ENCODE data around the gene TRAF4. TPM values are rescaled to one million over a fixed set of nuclear protein-coding genes. Genes with fewer than 3 reads are reported as not detected.
"Not testable (repeated sequence)": the region's sequence is repeated elsewhere in the genome, so short reads cannot be mapped to it uniquely, and the experiment has no call there.

The TRAF4 gene
- total RNA-seq, 4 donors from 2014 or later = 8.4 to 66.7 (median 30.7) TPM

DNA sequence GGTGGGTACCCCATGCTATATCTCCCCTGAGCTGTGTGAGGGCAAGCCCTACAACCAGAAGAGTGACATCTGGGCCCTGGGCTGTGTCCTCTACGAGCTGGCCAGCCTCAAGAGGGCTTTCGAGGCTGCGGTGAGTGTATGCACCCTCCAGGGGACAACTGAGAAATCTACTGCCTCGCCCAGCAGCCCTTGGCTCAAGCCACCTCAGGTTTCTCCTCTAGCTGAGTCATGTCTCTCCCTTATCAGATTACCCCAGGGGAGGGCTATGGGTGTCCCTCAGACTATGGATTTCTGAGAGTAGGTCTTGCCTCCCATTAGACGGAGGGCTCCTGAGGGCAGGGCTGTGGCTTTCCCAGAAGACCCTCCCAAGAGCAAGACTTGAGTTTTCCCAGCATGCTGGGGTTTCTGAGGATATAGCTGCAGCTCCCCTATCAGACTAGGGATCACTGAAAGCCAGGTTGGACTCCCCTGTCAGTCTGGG is 8.5 kb upstream of the TRAF4 start:
- TF ChIP-seq, protein P1, sequence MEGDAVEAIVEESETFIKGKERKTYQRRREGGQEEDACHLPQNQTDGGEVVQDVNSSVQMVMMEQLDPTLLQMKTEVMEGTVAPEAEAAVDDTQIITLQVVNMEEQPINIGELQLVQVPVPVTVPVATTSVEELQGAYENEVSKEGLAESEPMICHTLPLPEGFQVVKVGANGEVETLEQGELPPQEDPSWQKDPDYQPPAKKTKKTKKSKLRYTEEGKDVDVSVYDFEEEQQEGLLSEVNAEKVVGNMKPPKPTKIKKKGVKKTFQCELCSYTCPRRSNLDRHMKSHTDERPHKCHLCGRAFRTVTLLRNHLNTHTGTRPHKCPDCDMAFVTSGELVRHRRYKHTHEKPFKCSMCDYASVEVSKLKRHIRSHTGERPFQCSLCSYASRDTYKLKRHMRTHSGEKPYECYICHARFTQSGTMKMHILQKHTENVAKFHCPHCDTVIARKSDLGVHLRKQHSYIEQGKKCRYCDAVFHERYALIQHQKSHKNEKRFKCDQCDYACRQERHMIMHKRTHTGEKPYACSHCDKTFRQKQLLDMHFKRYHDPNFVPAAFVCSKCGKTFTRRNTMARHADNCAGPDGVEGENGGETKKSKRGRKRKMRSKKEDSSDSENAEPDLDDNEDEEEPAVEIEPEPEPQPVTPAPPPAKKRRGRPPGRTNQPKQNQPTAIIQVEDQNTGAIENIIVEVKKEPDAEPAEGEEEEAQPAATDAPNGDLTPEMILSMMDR (IDR thresholded peaks at IDR 0.05) = no peak
- DNase-seq (ENCODE audit: low spot score) = no peak
- no peak for ATAC-seq (ENCODE audit: low FRiP score)

DNA sequence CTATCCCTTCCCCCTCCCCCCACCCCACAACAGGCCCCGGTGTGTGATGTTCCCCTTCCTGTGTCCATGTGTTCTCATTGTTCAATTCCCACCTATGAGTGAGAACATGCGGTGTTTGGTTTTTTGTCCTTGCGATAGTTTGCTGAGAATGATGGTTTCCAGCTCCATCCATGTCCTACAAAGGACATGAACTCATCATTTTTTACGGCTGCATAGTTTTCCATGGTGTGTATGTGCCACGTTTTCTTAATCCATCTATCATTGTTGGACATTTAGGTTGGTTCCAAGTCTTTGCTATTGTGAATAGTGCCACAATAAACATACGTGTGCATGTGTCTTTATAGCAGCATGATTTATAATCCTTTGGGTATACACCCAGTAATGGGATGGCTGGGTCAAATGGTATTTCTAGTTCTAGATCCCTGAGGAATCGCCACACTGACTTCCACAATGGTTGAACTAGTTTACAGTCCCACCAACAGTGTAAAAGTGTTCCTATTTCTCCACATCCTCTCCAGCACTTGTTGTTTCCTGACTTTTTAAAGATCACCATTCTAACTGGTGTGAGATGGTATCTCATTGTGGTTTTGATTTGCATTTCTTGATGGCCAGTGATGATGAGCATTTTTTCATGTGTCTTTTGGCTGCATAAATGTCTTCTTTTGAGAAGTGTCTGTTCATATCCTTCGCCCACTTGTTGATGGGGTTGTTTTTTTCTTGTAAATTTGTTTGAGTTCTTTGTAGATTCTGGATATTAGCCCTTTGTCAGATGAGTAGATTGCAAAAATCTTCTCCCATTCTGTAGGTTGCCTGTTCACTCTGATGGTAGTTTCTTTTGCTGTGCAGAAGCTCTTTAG is 7.7 kb upstream of the TRAF4 start:
- not testable (repeated sequence) for DNase-seq (ENCODE audit: low spot score); ATAC-seq (ENCODE audit: low FRiP score)

DNA sequence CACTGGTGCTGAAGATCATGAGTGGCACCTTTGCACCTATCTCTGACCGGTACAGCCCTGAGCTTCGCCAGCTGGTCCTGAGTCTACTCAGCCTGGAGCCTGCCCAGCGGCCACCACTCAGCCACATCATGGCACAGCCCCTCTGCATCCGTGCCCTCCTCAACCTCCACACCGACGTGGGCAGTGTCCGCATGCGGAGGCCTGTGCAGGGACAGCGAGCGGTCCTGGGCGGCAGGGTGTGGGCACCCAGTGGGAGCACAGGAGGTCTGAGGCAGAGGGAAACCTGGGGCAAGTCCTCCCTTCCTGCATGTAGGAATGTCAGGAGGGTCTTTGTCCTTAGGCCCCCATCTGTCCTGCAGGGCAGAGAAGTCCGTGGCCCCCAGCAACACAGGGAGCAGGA is 6.5 kb upstream of the TRAF4 start:
- TF ChIP-seq, protein P1 (IDR thresholded peaks at IDR 0.05) = no peak
- ATAC-seq (ENCODE audit: low FRiP score) = no peak

GRCh38 chr17:28737770-28738679 is 5.8 kb upstream of the TRAF4 start:
- DNase-seq (ENCODE audit: low spot score) = no peak
- TF ChIP-seq, protein P1 (IDR thresholded peaks at IDR 0.05) = no peak
- ATAC-seq (ENCODE audit: low FRiP score) = no peak

More for the DNA sequence above, 6.5 kb upstream of the TRAF4 start:
- DNase-seq (ENCODE audit: low spot score) = no peak

- DNase-seq (ENCODE audit: low spot score) (no peak), ATAC-seq (ENCODE audit: low FRiP score) (no peak)
- TF ChIP-seq, protein P1 (IDR thresholded peaks at IDR 0.05) = no peak
Measured at GRCh38 chr17:28738680-28739384, 5.0 kb upstream of the TRAF4 start.

DNA sequence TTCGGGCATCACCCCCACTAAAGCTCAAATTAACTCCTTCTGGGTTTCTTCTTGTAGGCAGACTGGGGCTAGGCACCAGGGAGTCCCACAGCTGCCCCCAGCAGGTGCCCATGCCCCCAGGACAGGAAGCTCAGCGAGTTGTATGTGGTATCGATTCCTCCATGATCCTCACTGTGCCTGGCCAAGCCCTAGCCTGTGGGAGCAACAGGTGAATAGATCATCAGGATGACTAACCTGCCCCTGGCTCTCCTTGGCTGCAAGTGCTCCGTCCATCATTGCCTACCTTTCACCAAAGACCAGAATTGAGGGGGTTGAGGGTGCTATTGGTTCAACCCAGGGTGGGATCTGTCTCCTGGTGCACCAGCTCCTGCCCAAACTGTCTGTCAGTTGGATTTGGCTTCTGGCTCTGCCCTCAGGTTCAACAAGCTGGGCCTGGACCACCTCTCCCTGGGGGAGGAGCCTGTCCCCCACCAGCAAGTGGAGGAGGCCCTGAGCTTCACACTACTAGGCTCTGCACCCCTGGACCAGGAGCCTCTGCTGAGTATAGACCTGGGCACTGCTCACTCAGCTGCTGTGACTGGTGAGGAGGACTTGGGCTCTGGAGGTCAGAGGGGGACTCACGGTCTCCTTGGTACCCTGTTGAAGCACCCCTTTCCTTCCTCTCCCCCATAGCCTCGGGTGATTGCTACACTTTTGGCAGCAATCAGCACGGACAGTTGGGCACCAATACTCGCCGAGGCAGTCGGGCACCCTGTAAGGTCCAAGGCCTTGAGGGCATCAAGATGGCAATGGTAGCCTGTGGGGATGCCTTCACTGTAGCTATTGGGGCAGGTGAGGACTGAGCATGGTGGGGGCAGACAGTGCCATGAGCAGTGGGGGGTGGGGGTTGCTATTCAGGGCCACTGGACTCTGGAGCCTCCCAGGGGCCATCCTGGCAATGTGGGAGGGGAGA is 3.1 kb upstream of the TRAF4 start:
- TF ChIP-seq, protein P1 (IDR thresholded peaks at IDR 0.05) = no peak
- DNase-seq (ENCODE audit: low spot score) = no peak
- ATAC-seq (ENCODE audit: low FRiP score) = no peak
